Measurements from ENCODE around the gene NRXN2. TPM values are rescaled to one million over a fixed set of nuclear protein-coding genes. Genes with fewer than 3 reads are reported as not detected.

NRXN2 gene
- polyA plus RNA-seq, 3 donors: 0.07 TPM; not detected in 2

DNA sequence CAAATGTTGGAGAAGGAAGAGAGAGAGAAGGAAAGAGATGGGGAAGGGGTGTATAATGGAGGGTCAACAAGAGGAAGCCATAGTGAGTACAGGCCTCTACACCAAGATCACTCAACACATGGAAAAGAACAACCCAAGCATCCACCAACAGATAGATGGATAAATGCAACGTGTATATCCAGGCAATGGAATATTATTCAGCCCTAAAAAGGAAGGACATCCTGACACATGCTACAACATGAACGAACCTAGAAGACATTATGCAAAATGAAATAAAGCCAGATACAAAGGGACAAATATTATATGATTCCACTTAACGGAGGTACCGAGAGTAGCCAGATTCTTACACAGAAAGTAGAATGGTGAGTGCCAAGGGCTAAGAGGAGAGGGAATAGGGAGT is 59.3 kb downstream of the NRXN2 start:
- Mint-ChIP-seq H3K4me3 (no peak overlapping the region), H3K36me3 (no peaks in the 10 kb centered on the region), H3K9me3 (peaks cover 0 to 2% (median 0%) of the 10 kb centered on the region in 7 donors), H3K27me3 (ENCODE audit: low read depth in 3 of 3) (peaks cover 0 to 9% (median 4%) of the 10 kb centered on the region in 3 donors), H3K27ac (peak overlapping the region in 5 of 7 donors; percentile 17 to 90 (median 47)), H3K4me1 (peaks cover 39% of the 10 kb centered on the region)
- Histone ChIP-seq H3K4me1 (ENCODE audit: control insufficient read depth in 1 of 2, insufficient read depth in 2 of 2, low read length in 2 of 2) (peaks cover 33 to 35% of the 10 kb centered on the region in 2 donors), H3K4me2 (replicated peaks; ENCODE audit: extremely low read depth, low read length, poor library complexity, severe bottlenecking) (no peak overlapping the region), H3K27me3 (ENCODE audit: control insufficient read depth in 2 of 2, insufficient read depth in 2 of 2, low read length in 2 of 2) (no peaks in the 10 kb centered on the region), H3K4me3 (replicated peaks in 1 of 3; ENCODE audit: low read depth in 2 of 3, low read length in 3 of 3) (no peak overlapping the region), H3K79me2 (ENCODE audit: insufficient read depth, low read length) (no peaks in the 10 kb centered on the region), H3K27ac (ENCODE audit: low read depth in 1 of 2, low read length in 2 of 2) (no peak overlapping the region), H3K36me3 (replicated peaks in 1 of 2; ENCODE audit: control insufficient read depth in 1 of 2, insufficient read depth in 2 of 2, low read length in 2 of 2) (no peaks in the 10 kb centered on the region), H3K9me3 (replicated peaks in 1 of 2; ENCODE audit: control insufficient read depth in 1 of 2, insufficient read depth in 1 of 2, low read length in 2 of 2) (no peaks in the 10 kb centered on the region), H4K20me1 (ENCODE audit: insufficient read depth, low read length) (no peaks in the 10 kb centered on the region), H3K9ac (ENCODE audit: insufficient read depth, low read length, poor library complexity, severe bottlenecking) (no peak overlapping the region), H2AFZ (ENCODE audit: insufficient read depth, low read depth, low read length, poor library complexity, severe bottlenecking) (no peak overlapping the region)
- intact Hi-C loops (cut with micrococcal nuclease): no loop called here
- no peak for DNase-seq
- no peak for TF ChIP-seq CTCF (IDR thresholded peaks at IDR 0.05)
- 100% methylated on average over 2 of the region's 4 CpGs for WGBS (ENCODE audit: insufficient coverage)

- 59% methylated on average over 3 of the region's 7 CpGs for WGBS (ENCODE audit: insufficient coverage)
These were observed 61.4 kb downstream of the NRXN2 start for GRCh38 chr11:64661614-64662013.

More at GRCh38 chr11:64661614-64662013, 61.4 kb downstream of the NRXN2 start:
- intact Hi-C loops (cut with micrococcal nuclease): no loop called here
- Mint-ChIP-seq H3K27ac (no peak overlapping the region), H3K4me1 (peaks cover 50% of the 10 kb centered on the region), H3K27me3 (ENCODE audit: low read depth in 3 of 3) (peaks cover 0 to 8% (median 1%) of the 10 kb centered on the region in 3 donors), H3K9me3 (peaks cover 0 to 2% (median 0%) of the 10 kb centered on the region in 7 donors), H3K36me3 (no peaks in the 10 kb centered on the region), H3K4me3 (no peak overlapping the region)
- no peak overlapping the region for H3K27ac ChIP-seq (ENCODE audit: low read depth in 1 of 2, low read length in 2 of 2)
- peaks cover 41 to 42% of the 10 kb centered on the region in 2 donors for H3K4me1 ChIP-seq (ENCODE audit: control insufficient read depth in 1 of 2, insufficient read depth in 2 of 2, low read length in 2 of 2)
- no peaks in the 10 kb centered on the region for H3K9me3 ChIP-seq (replicated peaks in 1 of 2; ENCODE audit: control insufficient read depth in 1 of 2, insufficient read depth in 1 of 2, low read length in 2 of 2)
- H4K20me1 ChIP-seq (ENCODE audit: insufficient read depth, low read length): no peaks in the 10 kb centered on the region
- H3K79me2 ChIP-seq (ENCODE audit: insufficient read depth, low read length): no peaks in the 10 kb centered on the region
- no peaks in the 10 kb centered on the region for H3K36me3 ChIP-seq (replicated peaks in 1 of 2; ENCODE audit: control insufficient read depth in 1 of 2, insufficient read depth in 2 of 2, low read length in 2 of 2)
- no peak for TF ChIP-seq CTCF (IDR thresholded peaks at IDR 0.05)
- no peak overlapping the region for H3K4me2 ChIP-seq (replicated peaks; ENCODE audit: extremely low read depth, low read length, poor library complexity, severe bottlenecking)
- H3K27me3 ChIP-seq (ENCODE audit: control insufficient read depth in 2 of 2, insufficient read depth in 2 of 2, low read length in 2 of 2): no peaks in the 10 kb centered on the region
- DNase-seq: no peak
- no peak overlapping the region for H3K4me3 ChIP-seq (replicated peaks in 1 of 3; ENCODE audit: low read depth in 2 of 3, low read length in 3 of 3)
- no peak overlapping the region for H2AFZ ChIP-seq (ENCODE audit: insufficient read depth, low read depth, low read length, poor library complexity, severe bottlenecking)
- H3K9ac ChIP-seq (ENCODE audit: insufficient read depth, low read length, poor library complexity, severe bottlenecking): no peak overlapping the region
